NT2/D1 (cell line): ENCODE data around the gene SLC46A2.

ENCODE experiments used
- SUZ12 ChIP-seq: IDR thresholded peaks from 2 replicates; pipeline ENCODE4 v1.6.1; 2011; ENCODE audit not compliant: insufficient read length, insufficient read depth; ENCODE audit errors: extremely low read depth
- YY1 ChIP-seq: IDR thresholded peaks from 2 replicates; pipeline ENCODE4 v1.6.1; 2011; ENCODE audit not compliant: insufficient read length, insufficient read depth
- ZNF274 ChIP-seq: IDR thresholded peaks from 2 replicates; pipeline ENCODE4 v1.6.1; 2011; ENCODE audit warnings: mild to moderate bottlenecking, low read depth, low read length

- TF ChIP-seq ZNF274 (no peak), SUZ12 (peak; percentile 27), YY1 (no peak)
These were observed at the start of gene SLC46A2 for GRCh38 chr9:112890106-112891081.
